Hepatocyte (in vitro differentiated cells): ENCODE measurements around the gene TTC39B. TPM values are rescaled to one million over a fixed set of nuclear protein-coding genes. Genes with fewer than 3 reads are reported as not detected.

Experiments
- DNase-seq: peaks from one replicate; pipeline ENCODE4 v3.0.0-alpha.2; 2016; ENCODE audit warnings: low spot score
- H2AFZ ChIP-seq: fragments of 200-600 bp; sonication (generic); 2 replicates; pipeline ENCODE4 v1.6.0; 2016; ENCODE audit warnings: antibody characterized with exemption, mild to moderate bottlenecking
- H3K27ac ChIP-seq: fragments of 200-600 bp; sonication (generic); 2 replicates; pipeline ENCODE4 v1.5.1; 2016; ENCODE audit warnings: mild to moderate bottlenecking
- H3K27me3 ChIP-seq: fragments of 200-600 bp; sonication (generic); 2 replicates; pipeline ENCODE4 v1.6.1; 2016
- H3K36me3 ChIP-seq: fragments of 200-600 bp; sonication (generic); replicated peaks from 2 replicates; pipeline ENCODE4 v1.5.1; 2016; ENCODE audit warnings: low read depth; ENCODE audit not compliant: insufficient read depth
- H3K4me1 ChIP-seq: fragments of 200-600 bp; sonication (generic); 2 replicates; pipeline ENCODE4 v1.5.1; 2016; ENCODE audit warnings: mild to moderate bottlenecking, moderate library complexity; ENCODE audit not compliant: insufficient read depth
- H3K4me2 ChIP-seq: fragments of 200-600 bp; sonication (generic); 2 replicates; pipeline ENCODE4 v1.6.0; 2016
- H3K4me3 ChIP-seq: fragments of 200-600 bp; sonication (generic); 2 replicates; pipeline ENCODE4 v1.5.1; 2016; ENCODE audit warnings: mild to moderate bottlenecking
- H3K79me2 ChIP-seq: fragments of 200-600 bp; sonication (generic); 2 replicates; pipeline ENCODE4 v1.6.0; 2017; ENCODE audit warnings: mild to moderate bottlenecking
- H3K9me2 ChIP-seq: fragments of 200-600 bp; sonication (generic); replicated peaks from 2 replicates; pipeline ENCODE4 v1.6.0; 2017; ENCODE audit warnings: mild to moderate bottlenecking; ENCODE audit not compliant: insufficient read depth
- H3K9me3 ChIP-seq: fragments of 200-600 bp; sonication (generic); 2 replicates; pipeline ENCODE4 v1.5.1; 2016; ENCODE audit warnings: low read depth, mild to moderate bottlenecking
- H4K20me1 ChIP-seq: fragments of 200-600 bp; sonication (generic); 2 replicates; pipeline ENCODE4 v1.6.0; 2016; ENCODE audit warnings: mild to moderate bottlenecking; ENCODE audit not compliant: insufficient read depth, poor library complexity, severe bottlenecking
- EZH2 ChIP-seq: fragments of 200-600 bp; sonication (generic); IDR thresholded peaks from 2 replicates; pipeline ENCODE4 v1.6.1; 2016; ENCODE audit warnings: antibody characterized with exemption, mild to moderate bottlenecking, borderline replicate concordance
- EZH2phosphoT487 ChIP-seq: fragments of 200-600 bp; sonication (generic); IDR thresholded peaks from one replicate; pipeline ENCODE4 v1.6.1; 2018; ENCODE audit warnings: antibody characterized with exemption, mild to moderate bottlenecking, low read depth, moderate library complexity; ENCODE audit not compliant: unreplicated experiment, severe bottlenecking
- whole genome bisulfite sequencing: methylation state at CpG from one replicate; pipeline ENCODE4 v1.1.6; 2016; ENCODE audit warnings: low lambda C conversion rate; ENCODE audit errors: missing lambda C conversion rate; 5-methylcytosine and 5-hydroxymethylcytosine counted together
- polyA plus RNA-seq: library from polyadenylated mRNA; unstranded; fragments of >200 nt; fragmentation: Nextera tagmentation; extraction: Ambion mirVana; gene quantifications from 2 replicates; pipeline ENCODE4 v1.2.1, GENCODE V29; 2016
- total RNA-seq: library from RNA; depleted of rRNA; stranded (reverse); fragments of >200 nt; gene quantifications from 2 replicates; pipeline ENCODE4 v1.2.3, GENCODE V29; 2014
- TF ChIP-seq, protein P1 (sequence below): fragments of 200-600 bp; sonication (generic); IDR thresholded peaks from 2 replicates; pipeline ENCODE4 v1.5.1; 2016; ENCODE audit warnings: antibody characterized with exemption, mild to moderate bottlenecking; ENCODE audit not compliant: poor library complexity

TTC39B gene
- total and polyA plus RNA-seq, 2 experiments from 2014 or later, result 2.6 to 15.7 TPM

DNA sequence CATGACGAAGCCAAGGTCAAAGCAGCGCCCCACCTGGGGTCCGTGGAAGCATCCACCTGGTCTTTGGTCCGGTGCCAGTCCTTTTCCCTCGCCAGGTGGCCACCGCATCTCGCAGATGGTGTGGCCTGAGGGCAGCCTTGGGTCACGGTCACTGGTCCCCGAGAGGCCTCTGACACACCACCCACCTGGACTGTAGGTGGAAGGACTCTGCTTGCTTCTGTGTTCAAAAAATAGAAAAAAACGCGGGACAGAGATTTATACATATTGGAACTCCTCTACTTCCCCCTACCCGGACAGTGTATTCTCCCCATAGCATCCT, 466 bp upstream of the TTC39B start:
- Histone ChIP-seq H3K27ac (peak overlapping the region; percentile 48), H3K27me3 (no peaks in the 10 kb centered on the region), H3K9me3 (no peaks in the 10 kb centered on the region), H3K79me2 (peaks cover 29% of the 10 kb centered on the region), H3K4me3 (no peak overlapping the region), H4K20me1 (no peaks in the 10 kb centered on the region), H3K4me1 (no peaks in the 10 kb centered on the region), H3K4me2 (peak overlapping the region; percentile 79), H3K36me3 (no peaks in the 10 kb centered on the region), H2AFZ (peak overlapping the region; percentile 39), H3K9me2 (no peaks in the 10 kb centered on the region)
- DNase-seq, result no peak
- TF ChIP-seq, protein P1, sequence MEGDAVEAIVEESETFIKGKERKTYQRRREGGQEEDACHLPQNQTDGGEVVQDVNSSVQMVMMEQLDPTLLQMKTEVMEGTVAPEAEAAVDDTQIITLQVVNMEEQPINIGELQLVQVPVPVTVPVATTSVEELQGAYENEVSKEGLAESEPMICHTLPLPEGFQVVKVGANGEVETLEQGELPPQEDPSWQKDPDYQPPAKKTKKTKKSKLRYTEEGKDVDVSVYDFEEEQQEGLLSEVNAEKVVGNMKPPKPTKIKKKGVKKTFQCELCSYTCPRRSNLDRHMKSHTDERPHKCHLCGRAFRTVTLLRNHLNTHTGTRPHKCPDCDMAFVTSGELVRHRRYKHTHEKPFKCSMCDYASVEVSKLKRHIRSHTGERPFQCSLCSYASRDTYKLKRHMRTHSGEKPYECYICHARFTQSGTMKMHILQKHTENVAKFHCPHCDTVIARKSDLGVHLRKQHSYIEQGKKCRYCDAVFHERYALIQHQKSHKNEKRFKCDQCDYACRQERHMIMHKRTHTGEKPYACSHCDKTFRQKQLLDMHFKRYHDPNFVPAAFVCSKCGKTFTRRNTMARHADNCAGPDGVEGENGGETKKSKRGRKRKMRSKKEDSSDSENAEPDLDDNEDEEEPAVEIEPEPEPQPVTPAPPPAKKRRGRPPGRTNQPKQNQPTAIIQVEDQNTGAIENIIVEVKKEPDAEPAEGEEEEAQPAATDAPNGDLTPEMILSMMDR, result no peak
- no peak for TF ChIP-seq EZH2phosphoT487
- TF ChIP-seq EZH2, result no peak
- 28% methylated on average over 12 of the region's 12 CpGs for WGBS

DNA sequence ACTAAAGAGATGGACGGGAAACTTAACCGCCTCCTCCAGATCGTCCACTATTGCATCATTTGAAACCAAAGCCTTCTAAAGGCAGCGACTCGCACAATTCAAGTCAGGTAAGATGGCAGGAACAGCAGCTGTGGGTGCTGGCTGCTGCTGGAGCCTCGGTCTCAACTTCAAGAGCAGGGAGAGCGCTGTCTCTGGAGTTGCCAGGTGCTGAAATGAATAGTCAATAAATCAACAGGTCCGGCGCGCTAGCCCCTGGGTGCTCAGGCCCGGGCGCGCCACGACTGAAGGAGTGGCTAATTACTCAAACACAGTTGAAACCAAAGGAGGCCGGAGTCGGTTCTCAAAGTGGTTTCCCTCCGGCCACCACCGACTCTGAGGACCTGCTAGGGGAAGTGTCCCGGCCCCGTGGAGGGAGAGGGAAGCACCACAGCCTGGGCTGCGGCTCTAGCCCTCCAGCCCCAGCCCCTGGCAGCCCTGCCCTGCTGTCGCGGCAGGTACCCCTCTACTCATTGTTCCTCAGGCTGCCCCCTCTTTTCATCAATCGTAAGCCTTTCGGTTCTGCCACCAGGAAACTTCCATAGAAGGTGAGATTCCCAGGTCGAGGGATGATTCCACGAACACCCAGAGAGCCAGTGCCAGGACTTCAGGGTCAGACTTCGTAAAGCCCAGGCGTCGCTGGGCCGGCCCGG, 804 bp downstream of the TTC39B start:
- Histone ChIP-seq H3K9me3 (no peaks in the 10 kb centered on the region), H3K4me1 (no peaks in the 10 kb centered on the region), H3K4me2 (peak overlapping the region; percentile 79), H4K20me1 (no peaks in the 10 kb centered on the region), H3K79me2 (peaks cover 39% of the 10 kb centered on the region), H3K4me3 (peak overlapping the region; percentile 71), H3K36me3 (no peaks in the 10 kb centered on the region), H3K27me3 (no peaks in the 10 kb centered on the region), H3K27ac (peak overlapping the region; percentile 91), H3K9me2 (no peaks in the 10 kb centered on the region), H2AFZ (peak overlapping the region; percentile 91)
- WGBS, result 3% methylated on average over 32 of the region's 32 CpGs
- no peak for TF ChIP-seq EZH2
- no peak for TF ChIP-seq EZH2phosphoT487
- TF ChIP-seq, protein P1, result no peak
- DNase-seq, result peak; percentile 84

DNA sequence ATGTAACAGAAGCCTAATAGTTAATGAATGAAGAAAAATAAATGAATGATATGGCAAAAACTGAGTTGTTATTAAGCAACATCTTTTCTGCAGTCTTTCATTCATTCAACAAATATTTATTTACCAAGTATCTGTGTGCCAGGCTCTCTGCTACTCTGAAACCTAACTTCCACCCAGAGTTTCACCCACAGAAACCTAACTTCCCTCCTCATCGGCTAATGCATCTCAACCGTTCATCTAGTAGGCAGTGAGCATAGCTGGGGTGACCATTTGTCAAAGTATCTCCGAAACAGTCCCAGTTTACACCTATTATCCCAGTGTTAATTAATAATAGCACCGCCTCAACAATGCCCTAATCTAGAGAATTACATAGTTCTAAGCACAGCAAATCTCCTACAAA, 1.5 kb downstream of the TTC39B start:
- H3K4me1 ChIP-seq, result no peaks in the 10 kb centered on the region
- no peaks in the 10 kb centered on the region for H3K9me3 ChIP-seq
- H3K79me2 ChIP-seq, result peaks cover 44% of the 10 kb centered on the region
- no peak overlapping the region for H3K4me3 ChIP-seq
- TF ChIP-seq, protein P1, result no peak
- TF ChIP-seq EZH2phosphoT487 (no peak), EZH2 (no peak)
- 82% methylated on average over 4 of the region's 4 CpGs for WGBS
- no peaks in the 10 kb centered on the region for H3K27me3 ChIP-seq
- DNase-seq, result no peak
- H4K20me1 ChIP-seq, result no peaks in the 10 kb centered on the region
- peak overlapping the region; percentile 79 for H3K4me2 ChIP-seq
- H2AFZ ChIP-seq, result peak overlapping the region; percentile 91
- no peaks in the 10 kb centered on the region for H3K9me2 ChIP-seq
- no peaks in the 10 kb centered on the region for H3K36me3 ChIP-seq
- H3K27ac ChIP-seq, result peak overlapping the region; percentile 91

DNA sequence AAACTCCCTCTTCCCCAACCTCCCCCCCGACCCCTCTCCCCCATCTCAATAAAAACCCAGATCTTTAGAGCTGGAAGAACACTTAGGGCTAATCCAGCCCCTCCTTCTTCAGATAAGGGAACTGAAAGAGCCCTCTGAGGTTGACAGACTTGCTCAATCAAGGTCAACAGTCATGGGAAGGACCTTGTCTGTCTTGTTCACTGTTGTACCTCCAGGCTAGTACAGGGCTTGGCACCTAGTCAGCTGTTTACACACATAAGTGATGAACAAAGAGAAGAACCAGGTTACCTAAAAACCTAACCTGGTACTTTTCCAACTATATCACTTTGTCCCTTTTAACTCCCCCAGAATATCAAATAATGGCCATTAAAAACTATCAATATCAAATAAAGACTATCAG, 2.4 kb downstream of the TTC39B start:
- no peaks in the 10 kb centered on the region for H3K27me3 ChIP-seq
- no peaks in the 10 kb centered on the region for H4K20me1 ChIP-seq
- peak overlapping the region; percentile 91 for H3K27ac ChIP-seq
- H3K79me2 ChIP-seq, result peaks cover 50% of the 10 kb centered on the region
- H3K36me3 ChIP-seq, result no peaks in the 10 kb centered on the region
- H3K9me2 ChIP-seq, result no peaks in the 10 kb centered on the region
- no peaks in the 10 kb centered on the region for H3K9me3 ChIP-seq
- 92% methylated on average over 1 of the region's 1 CpG for WGBS
- no peak overlapping the region for H2AFZ ChIP-seq
- TF ChIP-seq, protein P1, result no peak
- TF ChIP-seq EZH2phosphoT487, result no peak
- TF ChIP-seq EZH2, result no peak
- peak overlapping the region; percentile 79 for H3K4me2 ChIP-seq
- DNase-seq, result no peak
- no peak overlapping the region for H3K4me3 ChIP-seq
- no peaks in the 10 kb centered on the region for H3K4me1 ChIP-seq
